Liver (tissue), 3 donors: ENCODE measurements around the gene PDK2.

ENCODE experiments used
- CTCF ChIP-seq: fragments of 150-350 bp; IDR thresholded peaks from 2 replicates; pipeline ENCODE4 v1.5.1; 2017; ENCODE audit warnings: improper control_type of control experiment, low read depth, low read length; ENCODE audit not compliant: missing input control
- FOXA1 ChIP-seq: IDR thresholded peaks from 2 replicates; pipeline ENCODE4 v1.6.1; 2016; ENCODE audit warnings: antibody characterized with exemption
- HNF4G ChIP-seq: IDR thresholded peaks from 2 replicates; pipeline ENCODE4 v1.6.1; 2016; ENCODE audit warnings: antibody characterized with exemption
- JUND ChIP-seq, 2 donors: IDR thresholded peaks; 2 replicates each; pipeline ENCODE4 v1.6.1; 2016; ENCODE audit warnings: antibody characterized with exemption in 2 of 2
- NR2F2 ChIP-seq: IDR thresholded peaks from 2 replicates; pipeline ENCODE4 v1.6.1; 2016; ENCODE audit warnings: antibody characterized with exemption
- RAD21 ChIP-seq, 2 donors: IDR thresholded peaks; 2 replicates each; pipeline ENCODE4 v1.6.1; 2016; ENCODE audit warnings: antibody characterized with exemption in 2 of 2, mild to moderate bottlenecking in 2 of 2
- TAF1 ChIP-seq: conservative IDR thresholded peaks from 2 replicates; pipeline ENCODE4 v1.6.1; 2016; ENCODE audit warnings: antibody characterized with exemption, mild to moderate bottlenecking
- donor health status: healthy.
- donor health status: healthy.

- TF ChIP-seq JUND (IDR thresholded peaks at IDR 0.05), result no peak
- no peak for TF ChIP-seq RAD21 (IDR thresholded peaks at IDR 0.05)
- no peak for TF ChIP-seq HNF4G
- no peak for TF ChIP-seq CTCF
- peak; percentile 95 for TF ChIP-seq NR2F2
- no peak for TF ChIP-seq TAF1
- no peak for TF ChIP-seq FOXA1
These were observed 18.6 kb downstream of the PDK2 start for GRCh38 chr17:50113624-50114320.
